ENCODE measurements around the gene MED22.

GRCh38 chr9:133359399-133360175 is 11.7 kb upstream of the MED22 start:
- TF ChIP-seq CTCF (optimal IDR thresholded peaks at IDR 0.05 in 1 of 3, IDR thresholded peaks at IDR 0.05 in 1 of 3, conservative IDR thresholded peaks at IDR 0.05 in 1 of 3; ENCODE audit: extremely low read depth in 1 of 3, insufficient read depth in 2 of 3, low read length in 3 of 3) (peak in 2 of 3 experiments; percentile 44 to 51), EZH2 (IDR thresholded peaks at IDR 0.05; ENCODE audit: low read length) (no peak)
